Epithelial cell of esophagus (primary cell): ENCODE results near the gene UQCC2.

Experiments used
- DNase-seq: peaks from one replicate; pipeline ENCODE4 v3.0.0; 2010; ENCODE audit warnings: low read depth
- H3K4me3 ChIP-seq: 2 replicates; pipeline ENCODE4 v1.5.1; 2011; ENCODE audit warnings: mild to moderate bottlenecking, low read length, control low read depth
- TF ChIP-seq, protein P1 (sequence below): IDR thresholded peaks from 2 replicates; pipeline ENCODE4 v1.5.1; 2011; ENCODE audit warnings: low read depth, mild to moderate bottlenecking, low read length, control low read depth, inconsistent platforms; ENCODE audit not compliant: insufficient read depth; ENCODE audit errors: missing control alignments

The UQCC2 gene

DNA sequence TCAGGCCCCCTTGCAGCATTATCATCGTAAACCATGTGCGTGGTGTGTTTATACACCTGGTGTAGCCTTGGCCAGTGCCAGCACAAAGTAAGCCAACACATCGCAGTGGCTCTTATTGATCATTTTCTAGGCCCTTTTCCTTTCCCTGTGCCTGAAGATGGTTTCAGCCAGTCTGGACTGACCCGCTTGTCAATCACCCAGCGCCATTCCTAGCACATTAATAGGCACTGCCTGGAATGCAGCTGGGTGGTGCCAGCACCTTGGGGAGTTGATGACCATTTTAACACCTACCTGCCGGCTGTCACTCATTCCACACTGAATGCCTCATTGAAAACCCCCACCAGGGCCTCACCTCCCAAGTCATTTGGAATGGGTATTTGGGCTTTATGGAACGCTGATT lies 4.9 kb upstream of the UQCC2 start:
- H3K4me3 ChIP-seq, result no peak overlapping the region
- TF ChIP-seq, protein P1, sequence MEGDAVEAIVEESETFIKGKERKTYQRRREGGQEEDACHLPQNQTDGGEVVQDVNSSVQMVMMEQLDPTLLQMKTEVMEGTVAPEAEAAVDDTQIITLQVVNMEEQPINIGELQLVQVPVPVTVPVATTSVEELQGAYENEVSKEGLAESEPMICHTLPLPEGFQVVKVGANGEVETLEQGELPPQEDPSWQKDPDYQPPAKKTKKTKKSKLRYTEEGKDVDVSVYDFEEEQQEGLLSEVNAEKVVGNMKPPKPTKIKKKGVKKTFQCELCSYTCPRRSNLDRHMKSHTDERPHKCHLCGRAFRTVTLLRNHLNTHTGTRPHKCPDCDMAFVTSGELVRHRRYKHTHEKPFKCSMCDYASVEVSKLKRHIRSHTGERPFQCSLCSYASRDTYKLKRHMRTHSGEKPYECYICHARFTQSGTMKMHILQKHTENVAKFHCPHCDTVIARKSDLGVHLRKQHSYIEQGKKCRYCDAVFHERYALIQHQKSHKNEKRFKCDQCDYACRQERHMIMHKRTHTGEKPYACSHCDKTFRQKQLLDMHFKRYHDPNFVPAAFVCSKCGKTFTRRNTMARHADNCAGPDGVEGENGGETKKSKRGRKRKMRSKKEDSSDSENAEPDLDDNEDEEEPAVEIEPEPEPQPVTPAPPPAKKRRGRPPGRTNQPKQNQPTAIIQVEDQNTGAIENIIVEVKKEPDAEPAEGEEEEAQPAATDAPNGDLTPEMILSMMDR, result no peak
- peak; percentile 70 for DNase-seq

DNA sequence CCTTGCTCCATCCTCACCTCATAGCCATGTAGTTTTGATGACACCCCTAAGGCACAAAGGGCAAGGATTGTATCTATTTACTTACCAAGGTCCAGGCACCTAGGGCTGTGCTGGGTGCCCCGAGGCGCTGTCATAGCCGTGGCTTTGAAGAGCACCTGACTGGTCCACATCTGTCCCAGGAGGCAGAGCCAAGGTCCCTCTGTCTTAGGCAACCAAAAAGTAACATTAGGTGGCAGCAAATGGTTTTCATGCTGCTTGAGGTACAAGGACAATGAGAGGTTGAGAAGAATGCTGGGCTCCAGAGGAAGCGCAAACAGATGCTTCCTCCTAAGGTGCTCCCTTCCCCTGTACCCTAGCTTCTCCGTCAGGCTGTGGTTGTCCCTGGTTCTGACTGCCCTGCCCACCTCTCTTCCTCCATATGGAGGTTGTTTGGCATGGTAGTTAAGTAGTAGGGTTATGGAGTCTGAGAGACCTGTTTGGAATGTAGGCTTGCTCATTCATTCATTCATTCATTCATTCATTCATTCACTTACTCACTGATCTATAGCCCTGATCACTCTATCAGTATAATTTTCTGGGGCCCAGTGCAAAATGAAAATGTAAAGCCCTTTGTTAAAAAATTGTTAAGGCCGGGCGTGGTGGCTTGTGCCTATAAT lies 3.0 kb upstream of the UQCC2 start:
- TF ChIP-seq, protein P1, result no peak
- H3K4me3 ChIP-seq, result no peak overlapping the region
- DNase-seq, result no peak

DNA sequence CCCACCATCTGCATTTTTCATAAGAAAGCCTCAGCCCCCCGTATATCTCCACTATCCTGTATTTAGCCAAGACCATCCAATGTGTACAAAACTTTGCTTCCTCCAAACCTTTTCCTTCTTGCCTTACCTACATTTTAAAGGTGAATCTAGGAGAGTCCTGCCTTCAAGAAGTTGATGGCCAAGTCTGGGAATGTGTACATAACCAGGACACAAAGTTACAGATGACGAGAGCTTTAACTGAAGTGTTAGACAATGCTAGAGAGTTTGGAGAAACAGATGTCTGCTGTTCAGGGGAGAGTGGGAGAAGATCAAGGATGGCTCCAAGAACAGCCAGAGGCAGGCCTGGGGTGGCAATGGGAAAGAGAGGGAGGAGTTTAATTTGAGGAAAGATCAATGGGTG lies 2.3 kb upstream of the UQCC2 start:
- no peak for DNase-seq

DNA sequence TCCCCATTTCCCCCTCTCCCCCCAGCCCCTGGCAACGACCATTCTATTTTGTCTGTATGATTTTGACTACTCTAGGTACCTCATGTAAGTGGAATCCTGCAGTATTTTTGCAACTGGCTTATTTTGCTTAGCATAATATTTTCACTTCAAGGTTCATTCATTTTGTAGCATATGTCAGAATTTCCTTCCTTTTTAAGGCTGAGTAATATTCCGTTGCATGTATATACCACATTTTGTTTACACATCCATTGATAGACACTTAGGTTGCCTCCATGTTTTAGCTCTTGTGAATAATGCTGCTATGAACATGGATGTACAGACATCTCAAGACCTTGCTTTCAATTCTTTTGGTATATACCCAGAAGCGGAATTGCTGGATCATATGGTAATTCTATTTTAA lies 1.4 kb upstream of the UQCC2 start:
- H3K4me3 ChIP-seq, result no peak overlapping the region
- TF ChIP-seq, protein P1, result no peak
- no peak for DNase-seq

More for the DNA sequence above, 2.3 kb upstream of the UQCC2 start:
- no peak overlapping the region for H3K4me3 ChIP-seq
- TF ChIP-seq, protein P1, result no peak

DNA sequence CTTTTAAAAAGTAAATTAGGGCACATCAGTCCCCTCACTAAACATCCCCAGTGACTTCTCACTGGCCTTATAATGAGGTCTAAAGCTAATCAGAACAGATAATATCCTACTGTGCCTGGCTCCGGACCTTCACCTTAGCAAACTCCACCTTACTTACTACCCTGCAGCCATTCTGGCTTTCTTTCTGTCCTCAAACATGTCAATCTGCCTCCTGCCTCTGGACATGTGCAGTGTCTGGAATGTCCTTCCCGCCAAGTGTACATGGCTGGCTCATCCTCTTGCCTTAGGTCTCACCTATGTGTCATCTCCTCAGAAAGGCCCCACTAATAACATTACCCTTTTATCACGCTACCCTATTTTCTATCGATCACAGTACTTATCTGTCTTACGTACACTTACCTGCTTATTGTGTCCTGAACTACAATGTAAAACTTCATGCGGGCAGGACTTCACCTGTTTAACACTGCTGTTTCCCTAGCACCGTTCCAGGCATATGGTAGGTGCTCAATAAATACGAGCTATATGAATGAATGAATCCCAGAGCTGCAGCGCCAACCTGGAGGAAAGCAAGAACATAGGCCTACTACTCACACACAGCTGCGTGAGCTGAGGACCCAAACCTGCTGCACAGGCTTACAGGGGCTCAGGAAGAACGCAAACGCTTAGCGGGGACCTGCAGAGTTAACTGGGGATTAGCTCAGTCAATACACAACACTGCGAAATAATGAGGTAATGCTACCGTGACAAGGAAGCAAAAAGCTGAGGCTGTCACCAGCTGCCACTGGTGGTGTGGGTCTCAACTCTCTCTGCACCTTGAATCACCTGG lies 991 bp downstream of the UQCC2 start:
- H3K4me3 ChIP-seq, result peak overlapping the region; percentile 91
- no peak for DNase-seq
- TF ChIP-seq, protein P1, result no peak

DNA sequence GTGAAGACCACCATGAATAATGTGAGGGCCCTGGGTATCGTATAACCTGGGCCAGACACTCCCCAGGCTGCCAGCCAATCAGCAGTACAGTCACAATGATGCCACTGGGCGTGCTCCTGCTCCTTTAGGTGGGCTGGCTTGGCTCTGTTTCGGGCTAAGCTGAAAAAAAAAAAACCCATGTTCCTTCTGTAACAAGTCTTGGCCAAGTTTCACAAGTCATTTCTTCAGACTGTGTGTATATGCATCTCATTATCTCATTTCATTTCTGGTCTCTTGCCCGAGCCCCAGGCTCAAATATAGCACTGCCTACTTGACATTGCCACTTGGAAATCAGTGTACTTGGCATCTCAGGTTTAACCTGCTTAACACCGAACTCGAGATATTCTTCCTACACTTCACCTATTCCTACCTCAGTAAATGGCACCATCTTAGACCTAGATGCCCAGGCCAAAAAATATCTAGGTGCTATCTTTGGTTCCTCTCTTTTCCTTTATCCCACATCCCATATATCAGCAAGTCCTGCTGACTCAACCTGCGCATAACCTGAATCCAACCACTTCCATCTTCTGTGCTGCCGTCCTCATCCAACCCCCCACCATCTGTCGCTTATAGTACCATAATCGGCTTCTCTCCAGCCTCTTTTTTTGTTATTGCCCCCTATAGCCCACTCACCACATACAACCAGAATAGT lies 1.8 kb downstream of the UQCC2 start:
- H3K4me3 ChIP-seq, result no peak overlapping the region
- TF ChIP-seq, protein P1, result no peak
- DNase-seq, result no peak
